Measurements from ENCODE around the gene NT5C1B.

The NT5C1B gene

DNA sequence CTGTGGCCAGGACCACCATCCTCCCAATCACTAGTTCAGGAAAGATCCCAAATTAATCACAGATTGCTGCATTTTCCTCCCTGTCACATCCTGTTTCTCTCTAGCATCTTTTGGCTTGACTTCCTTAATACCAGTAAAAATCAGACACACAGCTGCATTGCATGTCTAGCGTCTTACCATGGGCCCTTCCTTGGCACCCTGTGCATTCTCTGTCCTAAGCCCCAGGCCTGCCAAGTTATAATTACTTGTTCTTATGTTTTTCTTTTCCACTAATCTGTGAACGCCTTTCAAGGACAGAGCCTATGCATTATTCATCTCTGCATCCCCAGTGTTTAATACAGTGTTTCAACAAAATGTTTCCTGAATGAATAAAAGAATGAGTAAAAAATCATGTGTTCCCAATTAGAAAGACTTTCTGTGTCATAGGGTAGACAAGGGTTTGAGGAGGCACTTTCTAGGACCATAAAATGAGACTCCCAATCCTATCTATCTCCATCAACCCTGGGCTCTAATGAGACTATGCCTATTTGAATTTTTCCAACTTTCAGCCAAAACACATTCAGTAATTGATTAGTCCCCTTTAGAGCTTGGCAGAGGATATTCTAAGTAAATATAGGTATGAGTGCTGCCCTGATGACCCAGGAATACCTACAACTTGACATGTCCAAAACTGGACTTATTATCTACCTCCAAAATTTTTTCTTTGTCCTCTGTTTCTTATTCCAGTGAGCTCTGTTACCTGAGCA is 10.3 kb upstream of the NT5C1B start:
- no peak for DNase-seq (ENCODE audit: low read depth in 2 of 2)

DNA sequence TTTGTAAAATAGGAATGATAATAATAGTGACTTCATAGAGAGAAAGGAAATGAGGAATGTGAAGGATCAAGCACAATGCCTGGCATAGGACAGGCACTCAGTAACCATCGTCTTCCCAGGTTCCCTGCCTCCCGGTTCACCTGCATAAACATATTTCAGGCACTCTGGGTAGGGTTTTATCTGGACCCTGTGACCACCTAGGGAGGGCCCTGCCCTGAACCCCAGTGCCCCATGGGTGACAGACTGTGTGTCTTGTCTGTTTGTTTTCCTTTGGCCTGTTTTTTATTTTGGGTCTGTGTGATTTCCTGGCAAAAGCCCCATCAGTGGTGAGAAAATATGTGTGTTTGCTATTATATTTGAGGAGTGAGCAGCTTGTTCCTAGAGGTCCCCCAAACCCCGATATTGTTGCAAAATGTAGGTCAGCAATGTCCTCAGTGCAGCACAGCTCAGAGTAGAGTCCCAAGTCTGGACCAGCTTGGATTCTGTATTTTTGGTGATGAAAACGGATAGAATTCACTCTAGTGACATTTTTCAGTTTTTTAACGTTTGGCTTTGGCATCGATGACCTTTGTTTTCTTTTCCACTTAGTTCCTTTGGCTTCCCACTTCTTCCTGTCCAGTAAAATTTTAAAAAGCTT is 9.6 kb upstream of the NT5C1B start:
- DNase-seq (ENCODE audit: low read depth in 2 of 2), result no peak

DNA sequence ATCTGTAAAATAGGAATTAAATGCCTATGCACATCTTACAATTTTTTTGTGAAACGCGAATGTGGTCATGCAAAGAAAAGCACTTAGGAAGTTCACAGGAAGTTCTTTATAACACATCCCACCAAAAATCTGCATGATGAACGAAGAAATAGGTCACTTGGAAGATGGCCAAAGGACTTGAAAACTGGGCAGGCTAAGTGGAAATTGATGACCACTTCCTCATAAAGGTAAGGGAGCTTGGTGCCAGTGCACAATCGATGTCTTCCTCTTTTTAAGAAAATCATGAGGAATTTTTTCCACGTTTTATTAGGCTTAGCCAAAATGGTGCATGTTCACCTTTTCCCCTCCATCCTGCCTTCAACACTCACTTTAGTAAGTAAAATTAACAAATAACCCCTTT is 8.2 kb upstream of the NT5C1B start:
- DNase-seq (ENCODE audit: low read depth in 2 of 2), result no peak

DNA sequence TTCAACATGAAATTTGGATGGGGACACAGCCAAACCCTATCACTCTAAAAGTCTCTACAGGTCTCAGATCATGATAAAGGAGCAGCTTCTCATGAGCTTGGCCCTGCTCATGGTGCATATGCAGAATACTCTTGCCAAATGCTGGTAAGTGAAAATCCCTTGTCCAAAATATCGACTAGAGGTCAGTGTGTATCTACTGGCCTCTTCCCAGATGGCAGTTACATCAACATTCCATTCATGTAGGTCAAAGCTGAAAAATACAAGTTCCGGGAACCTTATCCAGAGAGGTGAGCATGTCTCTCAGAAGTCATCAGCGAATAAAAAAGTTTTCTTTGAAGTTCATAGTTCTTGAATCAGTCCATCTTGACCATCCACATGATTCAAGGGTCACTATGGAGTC is 7.6 kb upstream of the NT5C1B start:
- no peak for DNase-seq (ENCODE audit: low read depth in 2 of 2)

DNA sequence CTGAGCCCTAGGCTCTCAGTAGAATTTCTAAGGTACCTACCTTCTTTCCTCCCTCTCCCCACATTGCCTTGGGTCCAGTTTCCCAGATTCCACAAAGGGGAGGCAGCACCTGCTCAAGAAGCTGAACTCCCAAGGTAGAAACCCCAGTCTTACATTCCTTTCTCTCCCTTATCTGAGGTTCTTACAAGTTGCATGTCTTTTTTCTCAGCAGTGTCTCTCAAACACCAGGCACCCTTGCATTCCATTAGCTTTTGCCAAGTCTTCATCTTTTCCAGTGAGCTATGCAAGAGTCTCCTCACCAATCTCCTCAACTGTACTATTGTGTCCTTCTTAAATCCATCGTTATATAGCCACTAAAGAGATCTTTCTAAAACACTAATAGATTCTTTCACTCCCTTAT is 4.1 kb upstream of the NT5C1B start:
- DNase-seq (ENCODE audit: low read depth in 2 of 2), result no peak

DNA sequence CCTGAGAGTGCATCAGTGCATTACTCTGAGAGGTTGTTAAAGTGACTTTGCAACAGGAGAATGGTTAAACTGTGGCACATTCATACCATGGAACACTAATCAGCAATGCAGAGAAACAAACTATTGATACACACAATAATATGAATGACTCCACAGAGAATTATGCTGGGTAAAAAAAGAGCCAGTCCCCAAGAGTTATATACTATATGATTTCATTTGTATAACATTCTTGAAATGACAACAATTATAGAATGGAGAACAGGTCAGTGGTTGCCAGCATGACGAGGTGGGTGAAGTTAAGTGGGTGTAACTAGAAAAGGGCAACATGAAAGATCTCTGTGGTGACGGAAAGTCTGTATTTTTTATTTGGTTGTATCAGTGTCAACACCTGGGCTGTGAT is 3.0 kb upstream of the NT5C1B start:
- no peak for DNase-seq (ENCODE audit: low read depth in 2 of 2)

DNA sequence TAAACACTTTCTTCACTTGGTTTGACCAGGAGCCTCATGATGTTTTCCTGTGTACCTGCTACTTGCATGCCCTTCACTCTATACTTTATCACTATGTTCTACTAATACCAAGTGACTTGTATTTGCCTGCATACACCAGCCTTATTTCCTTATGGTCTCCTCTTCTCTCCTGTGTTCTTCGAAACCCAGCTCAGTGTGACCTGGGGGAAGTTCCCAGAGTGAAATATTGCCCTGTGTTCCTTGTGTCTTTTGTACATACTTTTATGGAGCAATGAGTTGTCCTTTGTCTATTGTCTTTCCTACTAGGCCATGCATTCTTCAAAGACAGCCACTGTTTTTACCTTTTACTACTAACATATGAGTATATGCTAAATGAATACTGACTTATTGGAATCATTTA is 567 bp downstream of the NT5C1B start:
- DNase-seq (ENCODE audit: low read depth in 2 of 2), result no peak

DNA sequence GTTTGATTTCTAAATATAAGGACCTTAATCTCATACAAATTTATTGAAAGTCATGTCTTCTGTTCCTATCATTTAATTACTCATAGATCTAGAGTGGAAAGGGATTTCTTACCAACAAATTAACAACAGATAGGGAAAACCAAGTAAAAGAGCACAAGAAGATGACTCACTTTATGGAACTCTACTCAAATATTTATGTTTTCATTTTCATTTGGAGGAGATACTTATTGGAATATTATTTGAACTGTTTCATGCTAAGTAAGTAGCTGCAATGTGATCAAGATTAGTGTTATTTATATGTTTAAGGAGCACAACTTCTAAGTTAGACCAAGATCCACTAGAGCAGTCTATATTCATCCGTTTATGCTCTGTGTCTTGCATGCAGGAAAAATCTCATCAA is 1.3 kb downstream of the NT5C1B start:
- DNase-seq (ENCODE audit: low read depth in 2 of 2), result no peak

DNA sequence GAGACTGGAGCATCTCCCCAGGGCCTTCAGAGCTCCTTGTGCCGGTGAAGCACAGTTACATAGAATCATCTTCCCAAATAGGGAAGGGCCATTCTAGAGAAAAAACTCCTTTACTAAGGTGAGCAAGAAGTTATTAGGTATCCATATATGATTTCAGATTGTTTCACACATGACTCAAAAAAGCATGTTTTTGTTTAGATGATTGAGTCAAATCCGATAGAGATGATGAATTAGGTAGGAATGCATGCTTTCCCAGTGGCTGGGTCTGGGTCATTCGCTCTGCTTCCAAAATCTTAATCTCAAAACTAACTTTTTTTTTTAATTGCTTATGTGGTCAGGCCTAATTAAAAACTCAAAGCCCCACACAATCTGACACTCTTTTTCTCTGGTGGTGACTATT is 3.8 kb downstream of the NT5C1B start:
- DNase-seq (ENCODE audit: low read depth in 2 of 2), result no peak

DNA sequence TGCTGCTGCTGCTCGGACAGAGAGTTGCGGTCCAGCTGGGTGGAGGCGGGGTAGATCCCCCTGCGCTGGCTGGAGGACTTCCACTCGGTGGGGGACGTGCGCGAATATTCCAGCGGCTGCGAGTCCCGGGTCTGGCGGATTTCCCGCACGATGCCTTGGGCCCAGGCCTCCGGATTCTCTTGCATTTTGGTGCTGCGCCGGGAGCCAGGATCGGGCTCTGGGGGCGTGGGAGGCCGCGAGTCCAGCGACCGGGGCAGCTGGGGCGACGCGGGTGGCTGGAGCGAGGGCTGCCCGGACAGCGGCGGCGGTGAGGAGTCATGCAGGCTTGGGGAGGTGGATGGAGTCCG is 4.8 kb downstream of the NT5C1B start:
- no peak for DNase-seq (ENCODE audit: low read depth in 2 of 2)

DNA sequence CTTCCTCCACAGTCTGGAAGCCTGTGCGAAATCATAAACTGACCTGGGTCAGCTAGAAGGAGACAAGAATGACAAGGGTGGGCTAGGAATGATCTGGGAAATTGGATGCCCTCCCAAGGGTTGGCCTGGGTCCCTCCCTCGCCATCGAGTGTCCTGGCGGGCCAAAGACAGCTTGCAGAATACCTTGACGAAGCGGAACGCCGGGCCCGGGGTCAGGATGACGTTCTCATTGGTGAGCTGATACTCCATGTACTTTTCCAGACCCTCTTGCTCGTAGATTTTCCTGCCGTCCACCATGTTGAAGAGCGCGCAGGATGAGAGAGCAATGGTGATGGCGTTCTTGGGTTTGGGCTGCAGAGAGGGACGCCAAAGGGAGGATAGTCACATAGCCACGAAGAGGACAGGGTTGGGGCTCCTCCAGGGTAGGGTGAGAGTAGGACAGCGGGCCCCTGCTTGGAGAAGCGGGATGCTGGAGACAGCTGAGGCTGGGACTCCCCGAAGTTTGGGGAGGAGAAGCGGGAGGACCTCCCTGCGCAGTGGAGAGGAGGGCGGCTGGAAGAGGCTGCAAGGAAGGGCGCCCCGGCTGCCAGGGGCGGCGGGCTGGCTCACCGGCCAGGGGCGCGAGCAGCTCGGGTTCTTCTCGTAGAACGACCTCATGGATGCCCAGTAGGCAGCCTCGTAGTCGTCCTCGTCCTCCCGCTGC is 5.3 kb downstream of the NT5C1B start:
- no peak for DNase-seq (ENCODE audit: low read depth in 2 of 2)

DNA sequence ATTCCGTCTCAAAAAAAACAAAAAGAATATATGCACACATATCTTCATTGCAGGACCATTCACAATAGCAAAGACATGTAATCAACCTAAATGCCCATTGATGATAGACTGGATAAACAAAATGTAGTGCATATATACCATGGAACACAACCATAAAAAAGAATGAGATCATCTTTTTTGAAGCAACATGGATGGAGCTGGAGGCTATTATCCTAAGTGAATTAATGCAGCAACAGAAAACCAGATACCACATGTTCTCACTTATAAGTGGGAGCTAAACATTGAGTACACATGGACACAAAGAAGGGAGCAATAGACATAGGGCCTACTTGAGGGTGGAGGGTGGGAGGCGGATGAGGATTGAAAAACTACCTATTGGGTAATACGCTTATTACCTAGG is 8.8 kb downstream of the NT5C1B start:
- DNase-seq (ENCODE audit: low read depth in 2 of 2), result no peak

DNA sequence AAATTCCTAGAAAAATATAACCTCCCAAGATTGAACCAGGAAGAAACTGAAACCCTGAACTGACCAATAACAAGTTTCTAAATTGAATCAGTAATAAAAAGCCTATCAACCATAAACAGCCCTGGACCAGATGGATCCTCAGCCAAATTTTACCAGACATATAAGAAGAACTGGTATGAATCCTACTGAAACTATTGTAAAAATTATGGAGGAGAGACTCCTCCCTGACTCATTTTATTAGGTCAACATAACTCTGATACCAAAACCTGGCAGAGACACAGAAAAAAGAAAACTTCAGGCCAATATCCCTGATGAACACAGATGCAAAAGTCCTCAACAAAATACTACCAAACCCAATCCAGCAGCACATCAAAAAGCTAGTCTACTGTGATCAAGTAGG is 11.3 kb downstream of the NT5C1B start:
- no peak for DNase-seq (ENCODE audit: low read depth in 2 of 2)

DNA sequence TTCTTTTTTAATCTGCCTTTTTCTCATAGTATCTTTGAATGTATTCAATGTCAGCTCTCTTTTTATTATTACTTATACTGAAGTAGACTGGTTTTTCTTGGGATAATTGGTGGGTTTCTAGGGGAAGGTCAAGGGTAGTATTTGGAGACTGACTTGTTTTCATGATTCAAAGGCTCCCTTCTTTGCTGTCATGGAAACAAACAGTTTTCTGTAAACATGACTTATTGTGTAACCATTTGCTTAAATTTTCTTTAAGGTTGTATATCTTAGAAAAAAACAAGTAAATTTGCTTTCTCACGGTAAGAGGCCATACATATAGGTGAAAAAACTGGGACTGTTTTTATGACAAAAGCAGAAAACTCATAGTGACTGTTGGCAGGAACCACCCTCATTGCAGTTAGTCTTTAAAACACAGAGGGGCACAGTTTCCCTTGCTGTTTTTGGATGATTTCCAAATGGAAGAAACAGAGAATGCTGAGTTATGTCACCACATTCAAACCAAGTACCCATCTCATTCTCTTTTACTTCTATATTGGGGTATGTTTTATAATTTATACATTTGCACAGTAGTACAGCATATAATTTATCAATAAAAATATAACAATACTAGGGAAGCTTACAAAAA is 23.1 kb downstream of the NT5C1B start:
- no peak for DNase-seq (ENCODE audit: low read depth in 2 of 2)

DNA sequence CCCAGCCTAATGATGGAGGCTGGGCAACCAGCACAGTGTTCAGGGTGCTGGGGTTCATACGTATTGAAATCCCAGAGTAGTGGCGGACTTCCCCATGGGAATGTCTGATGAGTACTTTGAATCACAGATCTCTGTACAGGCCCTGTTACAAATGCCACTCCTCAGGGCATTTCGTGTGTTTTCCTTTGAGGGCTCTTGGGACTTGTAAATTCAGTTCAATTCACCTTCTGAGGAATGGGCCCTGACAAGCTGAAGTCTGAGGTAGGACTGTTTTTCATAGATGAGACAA is 28.6 kb downstream of the NT5C1B start:
- no peak for DNase-seq (ENCODE audit: low read depth in 2 of 2)

DNA sequence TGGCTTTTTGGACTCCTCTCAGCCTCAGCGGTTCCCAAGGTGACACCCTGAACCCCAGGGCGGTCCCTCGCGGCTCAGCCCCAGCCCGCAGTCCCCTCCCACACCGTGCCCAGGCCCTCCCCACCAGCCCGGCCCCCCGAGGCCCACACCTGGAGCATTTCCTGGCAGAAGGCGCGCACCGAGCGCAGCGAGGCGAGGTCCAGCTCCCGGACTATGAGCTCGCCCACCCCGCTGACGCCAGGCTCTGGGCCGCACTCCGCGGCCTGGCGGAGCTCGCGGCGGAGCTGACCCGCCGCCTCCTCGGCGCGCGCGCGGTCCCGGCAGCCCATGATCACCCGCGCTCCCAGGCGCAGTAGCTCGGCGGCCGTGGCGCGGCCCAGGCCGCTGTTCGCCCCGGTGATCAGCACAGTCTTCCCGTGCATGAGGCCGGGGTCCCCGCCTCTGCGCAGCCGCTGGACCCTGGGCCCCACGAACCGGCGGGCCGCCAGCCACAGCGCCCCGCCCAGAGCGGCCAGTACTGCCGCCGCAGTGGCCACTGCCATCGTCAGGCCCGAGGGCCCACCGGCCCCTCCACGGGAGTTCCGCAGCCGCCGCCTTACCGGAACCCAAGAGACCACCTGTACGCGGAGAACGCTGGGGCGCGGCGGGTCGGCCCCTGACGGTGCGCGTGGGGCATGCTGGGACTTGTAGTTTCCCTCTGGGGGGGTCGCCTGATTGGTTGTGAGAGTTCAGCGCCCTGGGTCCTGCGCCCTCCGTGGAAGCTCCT is 29.2 kb downstream of the NT5C1B start, which contains the start of gene RDH14:
Gene RDH14, minus strand, starts transcription at position 623 of the 766 bp plus-strand sequence. Its CDS starts 81 bp downstream, at position 542.
- DNase-seq (ENCODE audit: low read depth in 2 of 2), result peak; percentile 74 to 82

DNA sequence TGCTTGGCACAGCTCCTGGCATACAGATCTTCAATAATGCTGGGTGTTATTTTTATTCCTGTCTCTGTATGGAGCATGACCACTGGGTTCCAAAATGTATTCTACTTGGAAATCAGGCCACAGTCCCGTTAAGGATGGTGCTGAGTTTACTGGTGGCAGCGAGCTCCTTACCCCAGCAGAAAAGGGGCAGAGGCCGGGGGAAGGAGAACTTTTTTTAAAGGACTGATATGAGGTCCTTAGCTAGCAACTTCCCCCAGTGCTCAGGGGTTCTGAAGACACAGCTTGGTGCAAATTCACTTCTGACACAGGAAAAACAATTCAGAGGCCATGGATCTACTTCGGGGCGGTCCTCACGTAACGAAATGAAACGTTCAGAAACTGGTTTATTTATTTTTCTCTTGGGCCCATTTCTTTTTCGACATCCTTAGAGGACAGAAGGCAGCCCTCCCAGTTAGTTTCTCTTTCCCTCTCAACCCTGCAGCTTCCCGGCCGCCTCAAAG is 29.8 kb downstream of the NT5C1B start:
- DNase-seq (ENCODE audit: low read depth in 2 of 2), result no peak

DNA sequence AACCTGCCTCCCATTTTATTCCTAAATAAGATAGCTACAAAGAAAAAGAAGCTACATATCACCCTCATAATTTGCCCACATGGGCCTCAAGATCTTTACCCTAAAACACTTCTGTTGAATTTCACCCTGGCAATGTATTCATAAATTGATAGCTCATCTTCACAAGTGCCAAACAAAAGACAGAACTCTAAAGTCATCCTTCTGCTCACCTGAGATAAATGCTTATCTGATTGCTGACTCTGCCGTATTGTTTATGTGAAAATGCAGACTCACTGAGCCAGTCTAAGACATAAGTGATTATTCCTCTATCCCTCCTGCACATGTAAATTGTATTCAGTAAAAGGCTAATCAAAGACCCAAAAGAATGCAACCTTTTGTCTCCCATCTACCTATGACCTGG is 30.9 kb downstream of the NT5C1B start:
- no peak for DNase-seq (ENCODE audit: low read depth in 2 of 2)

DNA sequence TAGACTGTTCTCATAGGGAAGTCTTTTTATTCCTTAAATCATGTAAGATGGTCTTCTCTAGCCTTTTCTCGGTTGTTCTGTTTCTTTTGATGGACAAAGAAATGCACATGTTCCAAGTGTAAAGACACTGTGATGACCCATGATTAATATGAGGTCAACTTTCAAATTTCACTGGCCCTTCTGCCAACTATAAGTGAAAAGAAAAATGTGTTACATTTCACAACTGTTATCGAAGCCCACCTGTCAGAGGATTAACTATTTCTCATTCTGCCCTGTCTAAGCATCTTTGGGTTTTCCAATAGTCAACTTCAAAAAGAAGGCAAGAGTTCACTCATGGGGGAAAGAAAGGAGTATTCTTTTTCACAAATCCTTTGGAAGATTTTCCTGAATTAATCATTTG is 32.2 kb downstream of the NT5C1B start:
- DNase-seq (ENCODE audit: low read depth in 2 of 2), result no peak

DNA sequence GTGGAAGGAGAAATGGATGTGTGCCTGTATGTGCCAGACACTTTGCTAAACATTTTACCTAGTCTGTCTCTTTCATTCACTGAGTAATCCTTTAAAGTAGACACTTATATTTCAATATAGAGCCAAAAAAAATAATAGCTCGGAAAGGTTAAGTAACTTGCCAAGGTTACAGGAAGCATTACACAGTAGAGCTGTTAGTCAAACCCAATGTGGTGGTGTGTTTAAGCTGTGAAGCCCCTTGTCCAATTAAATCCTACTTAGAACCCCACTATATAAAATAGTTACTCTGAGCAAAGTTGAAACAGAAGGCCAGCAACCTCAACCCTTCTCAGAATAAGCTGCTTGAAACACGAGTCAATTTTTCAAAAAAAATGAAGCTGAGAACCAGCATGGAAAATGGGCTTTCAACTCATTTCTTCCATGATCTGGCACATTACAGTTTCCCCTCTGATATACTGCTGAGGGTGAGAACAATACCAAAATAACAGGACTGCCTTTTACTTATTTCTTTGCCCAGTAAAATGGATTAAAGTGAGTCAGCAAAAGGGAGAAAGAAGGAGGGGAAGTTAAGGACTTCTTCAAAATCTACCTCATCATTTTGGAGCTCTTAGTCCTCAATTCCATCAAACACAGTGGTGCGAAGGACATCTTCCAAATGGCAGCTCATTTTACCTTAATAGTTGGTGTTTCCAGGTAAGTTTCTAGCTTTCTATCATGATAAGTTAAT is 36.9 kb downstream of the NT5C1B start:
- DNase-seq (ENCODE audit: low read depth in 2 of 2), result no peak

DNA sequence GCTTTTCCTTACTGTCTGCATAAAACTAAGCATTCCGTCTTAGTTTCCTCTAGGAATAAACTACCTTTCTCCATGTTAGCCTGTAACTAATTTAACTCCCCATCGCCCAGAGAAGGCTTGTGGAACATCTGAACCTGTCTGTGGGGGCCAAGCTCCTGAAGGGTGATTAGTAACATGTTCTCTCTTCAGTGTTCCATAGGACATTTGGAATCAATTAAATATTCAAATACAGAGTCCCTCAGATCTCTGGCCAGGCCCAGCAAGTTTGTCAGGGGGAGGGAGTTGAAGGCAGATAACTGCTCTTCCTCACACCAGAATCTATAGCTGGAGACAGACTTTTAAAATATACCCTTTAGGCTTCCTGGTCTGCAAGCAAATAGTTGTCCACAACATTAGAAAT is 37.7 kb downstream of the NT5C1B start:
- no peak for DNase-seq (ENCODE audit: low read depth in 2 of 2)

Data from stimulated activated CD4-positive, alpha-beta T cell treated with anti-CD3 and anti-CD28 coated beads, Interleukin-1b, Interleukin-23, amount 100 ng/mL, for 1 hour (primary cell).